Lung (tissue), 12 donors: Measurements from ENCODE around the gene DENND2A. TPM values are rescaled to one million over a fixed set of nuclear protein-coding genes. Genes with fewer than 3 reads are reported as not detected.

Experiments
- ATAC-seq: fragments of 200-7000 bp; cut with Tn5 transposase; one replicate; pipeline ENCODE4 v1.9.1; 2020; ENCODE audit warnings: moderate number of reproducible peaks; ENCODE audit not compliant: insufficient read depth, low FRiP score
- DNase-seq, 3 donors: peaks; one replicate each; pipeline ENCODE4 v3.0.0-alpha.2; 2013 to 2017
- H3K27ac ChIP-seq, 2 donors: one replicate each; pipeline ENCODE4 v1.5.1; 2013; ENCODE audit warnings: mild to moderate bottlenecking in 2 of 2, moderate library complexity in 2 of 2, control low read depth in 1 of 2, inconsistent platforms in 1 of 2, low read depth in 1 of 2, low read length in 1 of 2
- H3K27me3 ChIP-seq, 3 donors: one replicate each; pipeline ENCODE4 v1.5.1; 2013; ENCODE audit warnings: low read length in 2 of 3; ENCODE audit not compliant: control insufficient read depth in 3 of 3, insufficient read depth in 3 of 3
- H3K36me3 ChIP-seq, 4 donors: one replicate each; pipeline ENCODE4 v1.5.1; 2013; ENCODE audit warnings: low read length in 4 of 4, mild to moderate bottlenecking in 1 of 4, moderate library complexity in 1 of 4; ENCODE audit not compliant: control insufficient read depth in 4 of 4, insufficient read depth in 4 of 4
- H3K4me1 ChIP-seq, 5 donors: one replicate each; pipeline ENCODE4 v1.5.1; 2013; ENCODE audit warnings: low read length in 5 of 5, mild to moderate bottlenecking in 2 of 5, moderate library complexity in 1 of 5; ENCODE audit not compliant: control insufficient read depth in 5 of 5, insufficient read depth in 5 of 5
- H3K4me3 ChIP-seq: one replicate; pipeline ENCODE4 v1.5.1; 2013; ENCODE audit warnings: mild to moderate bottlenecking, control low read depth, moderate library complexity
- H3K9ac ChIP-seq, 2 donors: one replicate each; pipeline ENCODE4 v1.5.1; 2013; ENCODE audit warnings: low read length in 2 of 2, control low read depth in 1 of 2; ENCODE audit not compliant: insufficient read depth in 1 of 2
- H3K9me3 ChIP-seq, 4 donors: one replicate each; pipeline ENCODE4 v1.5.1; 2013; ENCODE audit warnings: low read length in 3 of 4, mild to moderate bottlenecking in 1 of 4, moderate library complexity in 1 of 4; ENCODE audit not compliant: control insufficient read depth in 4 of 4, insufficient read depth in 3 of 4
- WGBS, 2 donors: extraction: QIAGEN DNeasy Blood & Tissue Kit; methylation state at CpG; one replicate each; pipeline ENCODE4 v1.1.7; 2013; 5-methylcytosine and 5-hydroxymethylcytosine counted together
- polyA plus RNA-seq, 2 donors: library from polyadenylated mRNA; stranded (reverse); fragments of 200-250 nt; gene quantifications; one replicate each; pipeline ENCODE4 v1.2.1, GENCODE V29; 2013
- total RNA-seq, 2 donors: library from RNA; depleted of rRNA in 1 of 2; stranded (reverse); fragments of >200 nt in 1 of 2; gene quantifications; one replicate each; pipeline ENCODE4 v1.2.1, GENCODE V29; 2014 to 2021
- TF ChIP-seq, protein P1 (sequence below): IDR thresholded peaks from 2 replicates; pipeline ENCODE4 v1.5.1; 2012; ENCODE audit warnings: mild to moderate bottlenecking; ENCODE audit errors: control extremely low read depth, extremely low read depth
- donor health status: control.
- donor health status: control.
- donor health status: Bipolar disorder and iron deficiency.
- donor health status: healthy.
- donor health status: DM: yes; HTN: yes; CAD: no.

The DENND2A gene
- total and polyA plus RNA-seq, 4 donors, result 4.1 to 32.4 (median 9.7) TPM

DNA sequence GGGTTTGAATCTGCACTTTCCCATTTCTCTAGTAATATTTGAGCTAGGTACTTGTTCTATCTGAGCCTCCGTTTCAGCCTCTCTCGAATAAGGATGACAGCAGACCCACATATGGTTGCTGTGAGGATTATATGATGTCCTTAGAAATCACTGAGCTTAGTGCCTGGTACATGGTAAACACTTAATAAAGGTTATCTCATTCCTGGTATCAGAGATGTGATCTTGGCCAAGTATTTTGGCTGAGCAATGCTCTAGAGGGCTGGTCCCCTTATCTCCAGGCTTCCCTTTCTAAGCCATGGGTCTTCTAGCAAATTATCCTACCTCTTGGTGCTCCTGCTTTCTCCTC, 160.9 kb downstream of the DENND2A start:
- H3K27ac ChIP-seq, result peak overlapping the region; percentile 87 to 92
- H3K9ac ChIP-seq, result peak overlapping the region in 1 of 2 donors; percentile 71
- TF ChIP-seq, protein P1, sequence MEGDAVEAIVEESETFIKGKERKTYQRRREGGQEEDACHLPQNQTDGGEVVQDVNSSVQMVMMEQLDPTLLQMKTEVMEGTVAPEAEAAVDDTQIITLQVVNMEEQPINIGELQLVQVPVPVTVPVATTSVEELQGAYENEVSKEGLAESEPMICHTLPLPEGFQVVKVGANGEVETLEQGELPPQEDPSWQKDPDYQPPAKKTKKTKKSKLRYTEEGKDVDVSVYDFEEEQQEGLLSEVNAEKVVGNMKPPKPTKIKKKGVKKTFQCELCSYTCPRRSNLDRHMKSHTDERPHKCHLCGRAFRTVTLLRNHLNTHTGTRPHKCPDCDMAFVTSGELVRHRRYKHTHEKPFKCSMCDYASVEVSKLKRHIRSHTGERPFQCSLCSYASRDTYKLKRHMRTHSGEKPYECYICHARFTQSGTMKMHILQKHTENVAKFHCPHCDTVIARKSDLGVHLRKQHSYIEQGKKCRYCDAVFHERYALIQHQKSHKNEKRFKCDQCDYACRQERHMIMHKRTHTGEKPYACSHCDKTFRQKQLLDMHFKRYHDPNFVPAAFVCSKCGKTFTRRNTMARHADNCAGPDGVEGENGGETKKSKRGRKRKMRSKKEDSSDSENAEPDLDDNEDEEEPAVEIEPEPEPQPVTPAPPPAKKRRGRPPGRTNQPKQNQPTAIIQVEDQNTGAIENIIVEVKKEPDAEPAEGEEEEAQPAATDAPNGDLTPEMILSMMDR, result no peak
- no peaks in the 10 kb centered on the region for H3K27me3 ChIP-seq
- DNase-seq, result no peak
- H3K9me3 ChIP-seq, result no peaks in the 10 kb centered on the region
- ATAC-seq, result no peak
- H3K36me3 ChIP-seq, result no peaks in the 10 kb centered on the region
- H3K4me1 ChIP-seq, result peaks cover 0 to 13% (median 5%) of the 10 kb centered on the region in 5 donors
- WGBS, 2 donors, result 0 to 1% methylated on average over 2 of the region's 2 CpGs
- peak overlapping the region; percentile 98 for H3K4me3 ChIP-seq

DNA sequence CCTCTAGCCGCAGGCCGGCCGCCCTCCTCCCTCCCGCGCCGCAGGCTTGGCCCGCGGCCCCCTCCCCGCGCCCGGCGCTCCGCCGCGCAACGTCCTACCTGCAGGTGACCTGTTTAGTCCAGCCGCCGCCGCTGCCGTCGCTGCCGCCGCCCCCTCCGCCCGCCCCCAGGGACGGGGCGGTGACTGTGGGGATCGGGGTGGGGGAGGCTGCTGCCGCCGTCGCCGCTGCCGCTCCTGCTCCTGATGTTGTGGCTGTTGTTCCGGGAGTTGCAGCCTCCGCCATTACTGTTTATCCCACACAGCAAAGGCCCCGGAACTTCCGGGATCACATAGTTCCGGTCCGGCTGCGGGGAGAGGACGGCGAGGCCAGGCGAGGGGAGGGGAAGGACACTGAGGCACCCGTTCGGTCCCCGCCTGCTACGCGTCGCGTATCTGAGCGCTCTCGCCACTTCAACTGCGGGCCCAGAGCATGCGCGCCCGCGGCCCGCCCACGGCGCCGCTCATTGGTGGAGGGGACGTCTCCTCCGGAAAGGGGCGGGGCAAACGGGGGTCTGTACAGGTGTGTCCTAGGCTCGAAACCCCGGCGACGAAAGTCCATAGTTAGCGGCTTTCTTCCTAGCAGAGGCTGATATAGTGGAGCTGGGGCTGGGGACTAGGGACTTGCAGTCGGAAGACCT, 161.4 kb downstream of the DENND2A start, which contains the start of gene MKRN1:
MKRN1 (minus strand) TSS at position 444 of the 677 bp plus-strand sequence; CDS start at position 283, 161 bp downstream.
- TF ChIP-seq, protein P1, result no peak
- DNase-seq, result peak; percentile 95 to 96 (median 95)
- H3K4me3 ChIP-seq, result peak within 1 kb of the TSS; percentile 98
- H3K36me3 ChIP-seq, result no peaks in the 10 kb centered on the region
- 0 to 1% methylated on average over 54 to 71 of the region's 71 CpGs for WGBS, 2 donors
- peak within 1 kb of the TSS; percentile 87 to 92 for H3K27ac ChIP-seq
- peak; percentile 97 for ATAC-seq
- no peaks in the 10 kb centered on the region for H3K27me3 ChIP-seq
- peaks cover 0 to 13% (median 3%) of the 10 kb centered on the region in 5 donors for H3K4me1 ChIP-seq
- H3K9ac ChIP-seq, result peak within 1 kb of the TSS; percentile 73 to 80
- no peaks in the 10 kb centered on the region for H3K9me3 ChIP-seq

DNA sequence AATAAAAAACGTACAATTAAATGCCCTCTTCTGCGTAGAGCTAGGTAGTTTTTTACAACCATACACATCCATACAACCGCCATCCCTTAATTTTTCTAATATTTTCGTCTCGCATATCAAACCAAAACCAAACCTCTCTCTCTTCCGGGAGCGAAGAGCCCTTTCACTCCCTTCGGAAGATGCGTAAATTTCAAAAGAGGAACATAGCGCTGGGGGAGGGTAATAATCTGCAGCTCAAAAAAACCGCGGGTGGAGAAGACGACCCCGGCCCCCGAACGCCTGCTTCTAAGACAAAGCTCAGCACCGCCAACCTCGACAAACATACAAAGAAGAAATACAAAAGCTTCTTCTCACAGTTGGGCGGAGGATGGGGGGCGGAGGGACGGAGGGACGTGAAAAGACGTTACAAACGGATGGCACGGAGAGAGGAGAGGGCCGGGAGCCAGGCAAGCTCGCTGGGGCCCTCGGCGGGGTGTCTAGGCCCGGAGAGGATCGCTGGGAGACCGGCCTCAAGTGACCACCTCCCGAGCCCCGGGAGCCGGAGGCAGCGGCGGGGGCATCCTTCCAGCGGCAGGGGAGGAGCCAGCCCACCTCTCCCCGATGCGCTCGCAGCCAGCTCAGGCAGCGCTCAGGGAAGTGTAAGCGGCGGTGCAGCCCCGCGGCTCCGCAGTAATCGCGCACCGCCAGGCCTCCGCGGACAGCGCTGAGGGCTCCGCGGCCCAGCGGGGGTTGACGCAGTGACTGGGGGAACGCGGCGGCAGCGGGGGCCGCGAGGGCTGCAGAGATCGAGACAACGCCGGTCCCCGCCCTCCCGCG, 162.2 kb downstream of the DENND2A start:
- no peaks in the 10 kb centered on the region for H3K9me3 ChIP-seq
- ATAC-seq, result peak; percentile 10

More for the DNA sequence above, 162.2 kb downstream of the DENND2A start:
- no peaks in the 10 kb centered on the region for H3K27me3 ChIP-seq
- TF ChIP-seq, protein P1, result no peak
- H3K9ac ChIP-seq, result peak overlapping the region; percentile 73 to 80
- no peaks in the 10 kb centered on the region for H3K36me3 ChIP-seq
- WGBS, 2 donors, result 0 to 1% methylated on average over 54 to 69 of the region's 69 CpGs
- H3K27ac ChIP-seq, result peak overlapping the region; percentile 87 to 92
- peak overlapping the region; percentile 98 for H3K4me3 ChIP-seq
- peaks cover 0 to 13% (median 3%) of the 10 kb centered on the region in 5 donors for H3K4me1 ChIP-seq
- DNase-seq, result peak; percentile 54 to 64 (median 62)
